Esophagus muscularis mucosa (tissue), 4 donors: ENCODE data around the gene TRIM15. TPM values are rescaled to one million over a fixed set of nuclear protein-coding genes. Genes with fewer than 3 reads are reported as not detected.
"Not testable (repeated sequence)": the region's sequence is repeated elsewhere in the genome, so short reads cannot be mapped to it uniquely, and the experiment has no call there.

Source experiments
- DNase-seq: peaks from one replicate; pipeline ENCODE4 v3.0.0-alpha.2; 2017; ENCODE audit errors: extremely low spot score
- H3K27ac ChIP-seq, 4 donors: fragments of 200-600 bp; sonication (generic); replicated peaks in 1 of 4; 1 replicate in 3 of 4; 2 replicates in 1 of 4; pipeline ENCODE4 v1.5.1; 2016 to 2019; ENCODE audit warnings: mild to moderate bottlenecking in 1 of 4
- H3K27me3 ChIP-seq, 4 donors: fragments of 200-600 bp; sonication (generic); one replicate each; pipeline versions ENCODE4 v1.5.1 to v1.6.0; 2016 to 2019
- H3K36me3 ChIP-seq, 4 donors: fragments of 200-600 bp; sonication (generic); one replicate each; pipeline ENCODE4 v1.5.1; 2016 to 2019
- H3K4me1 ChIP-seq, 4 donors: fragments of 200-600 bp; sonication (generic); one replicate each; pipeline ENCODE4 v1.5.1; 2016 to 2019
- H3K4me3 ChIP-seq, 4 donors: fragments of 200-600 bp; sonication (generic); 1 replicate in 2 of 4; 2 replicates in 2 of 4; pipeline ENCODE4 v1.5.1; 2016 to 2019; ENCODE audit warnings: mild to moderate bottlenecking in 4 of 4, moderate library complexity in 1 of 4
- H3K9me3 ChIP-seq, 4 donors: fragments of 200-600 bp; sonication (generic); 1 replicate in 3 of 4; 2 replicates in 1 of 4; pipeline ENCODE4 v1.5.1; 2016 to 2019
- EP300 ChIP-seq: sonication (generic); formaldehyde crosslinking; IDR thresholded peaks from one replicate; pipeline ENCODE4 v1.6.1; 2017; ENCODE audit warnings: antibody characterized with exemption
- POLR2A ChIP-seq: fragments of 450-650 bp; IDR thresholded peaks from one replicate; pipeline ENCODE4 v1.6.1; 2017; ENCODE audit warnings: antibody characterized with exemption, moderate library complexity, mild to moderate bottlenecking, low read depth
- POLR2AphosphoS5 ChIP-seq, 2 donors: sonication (generic); formaldehyde crosslinking; IDR thresholded peaks; one replicate each; pipeline ENCODE4 v1.6.1; 2017; ENCODE audit warnings: antibody characterized with exemption in 2 of 2
- WGBS: methylation state at CpG from one replicate; pipeline ENCODE4 v1.1.5; 2018; 5-methylcytosine and 5-hydroxymethylcytosine counted together
- intact Hi-C: fragments of 100-400 bp; cut with DNase I; formaldehyde crosslinking; loops from one replicate; pipeline ENCODE4 v1.15.1; 2023
- small RNA-seq, 3 donors: library from RNA; depleted of rRNA; stranded (forward); fragments of <200 nt; gene quantifications; one replicate each; pipeline ENCODE3, GENCODE V24; 2016
- total RNA-seq, 4 donors: library from RNA; depleted of rRNA; stranded (reverse); fragments of >200 nt; gene quantifications; one replicate each; pipeline versions ENCODE4 v1.1.0 to v1.2.1, GENCODE V29; 2016
- TF ChIP-seq, protein P1 (sequence below), 3 experiments: fragments of 200-600 bp in 2 of 3; fragments of 450-650 bp in 1 of 3; sonication (generic) in 2 of 3; IDR thresholded peaks; one replicate each; pipeline ENCODE4 v1.5.1; 2017 to 2019; ENCODE audit warnings: antibody characterized with exemption in 3 of 3, mild to moderate bottlenecking in 2 of 3, moderate library complexity in 1 of 3

The TRIM15 gene
- total RNA-seq, 4 donors from 2014 or later = 0.42 TPM; not detected in 3

DNA sequence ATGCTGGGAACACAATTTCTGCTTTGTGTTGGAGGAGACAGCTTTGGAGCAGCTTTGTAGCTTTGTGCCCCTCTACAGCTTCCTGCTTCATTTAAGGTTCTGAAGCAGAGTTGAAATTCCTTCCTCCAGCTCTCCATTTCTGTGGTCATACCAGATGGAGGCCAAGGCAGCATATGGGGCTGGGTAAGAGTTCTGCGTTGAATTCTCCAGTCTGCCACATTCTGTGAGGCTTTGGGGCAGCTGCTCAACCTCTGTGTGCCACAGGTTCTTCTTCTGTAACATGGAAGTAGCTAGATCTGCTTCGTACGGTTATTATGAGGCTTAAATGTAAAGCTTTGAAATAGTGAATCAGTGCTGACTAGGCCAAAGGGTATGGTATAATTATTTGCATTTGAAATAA lies 52.8 kb downstream of the TRIM15 start:
- WGBS = 74% methylated on average over 3 of the region's 3 CpGs
- intact Hi-C loops = loop anchor here (5.0 kb wide), 2 partner anchors 41 to 181 kb away; no protein-coding TSS in a partner anchor
- H3K27ac ChIP-seq = no peak overlapping the region
- peaks cover 22 to 34% (median 25%) of the 10 kb centered on the region in 4 donors for H3K4me1 ChIP-seq
- no peaks in the 10 kb centered on the region for H3K36me3 ChIP-seq
- TF ChIP-seq EP300 (no peak), POLR2A (no peak), POLR2AphosphoS5 (IDR thresholded peaks at IDR 0.05) (no peak)
- TF ChIP-seq, protein P1, sequence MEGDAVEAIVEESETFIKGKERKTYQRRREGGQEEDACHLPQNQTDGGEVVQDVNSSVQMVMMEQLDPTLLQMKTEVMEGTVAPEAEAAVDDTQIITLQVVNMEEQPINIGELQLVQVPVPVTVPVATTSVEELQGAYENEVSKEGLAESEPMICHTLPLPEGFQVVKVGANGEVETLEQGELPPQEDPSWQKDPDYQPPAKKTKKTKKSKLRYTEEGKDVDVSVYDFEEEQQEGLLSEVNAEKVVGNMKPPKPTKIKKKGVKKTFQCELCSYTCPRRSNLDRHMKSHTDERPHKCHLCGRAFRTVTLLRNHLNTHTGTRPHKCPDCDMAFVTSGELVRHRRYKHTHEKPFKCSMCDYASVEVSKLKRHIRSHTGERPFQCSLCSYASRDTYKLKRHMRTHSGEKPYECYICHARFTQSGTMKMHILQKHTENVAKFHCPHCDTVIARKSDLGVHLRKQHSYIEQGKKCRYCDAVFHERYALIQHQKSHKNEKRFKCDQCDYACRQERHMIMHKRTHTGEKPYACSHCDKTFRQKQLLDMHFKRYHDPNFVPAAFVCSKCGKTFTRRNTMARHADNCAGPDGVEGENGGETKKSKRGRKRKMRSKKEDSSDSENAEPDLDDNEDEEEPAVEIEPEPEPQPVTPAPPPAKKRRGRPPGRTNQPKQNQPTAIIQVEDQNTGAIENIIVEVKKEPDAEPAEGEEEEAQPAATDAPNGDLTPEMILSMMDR (IDR thresholded peaks at IDR 0.05) = no peak
- H3K9me3 ChIP-seq = no peaks in the 10 kb centered on the region
- no peak overlapping the region for H3K4me3 ChIP-seq
- no peak for DNase-seq
- H3K27me3 ChIP-seq = no peaks in the 10 kb centered on the region

DNA sequence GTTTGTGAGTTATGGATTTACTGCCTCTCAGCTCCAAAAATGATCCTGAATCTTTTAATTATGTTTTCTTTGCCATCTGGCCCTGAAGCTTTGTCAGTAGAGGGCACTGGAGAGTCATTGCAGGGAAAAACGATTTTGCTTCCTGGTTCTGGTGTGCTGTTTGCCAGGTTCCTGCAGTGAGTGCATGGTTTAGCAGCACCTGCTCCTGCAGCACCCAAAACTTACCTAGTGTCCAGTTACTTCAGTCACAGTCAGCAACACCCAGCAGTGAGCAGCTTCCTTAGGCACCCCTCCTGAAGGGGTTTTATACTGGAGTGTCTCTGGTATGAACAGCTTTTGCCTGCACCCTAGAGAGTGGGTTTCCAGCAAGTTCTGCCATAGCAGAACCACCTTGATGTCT lies 55.9 kb downstream of the TRIM15 start:
- H3K36me3 ChIP-seq = no peaks in the 10 kb centered on the region
- DNase-seq = no peak
- TF ChIP-seq POLR2A = no peak
- TF ChIP-seq, protein P1 (IDR thresholded peaks at IDR 0.05) = peak; percentile 72 to 87 (median 73)
- 0% methylated on average over 1 of the region's 1 CpG for WGBS
- peaks cover 7 to 15% (median 9%) of the 10 kb centered on the region in 4 donors for H3K4me1 ChIP-seq
- intact Hi-C loops = loop anchor here (5.0 kb wide), 2 partner anchors 38 to 178 kb away; no protein-coding TSS in a partner anchor
- no peaks in the 10 kb centered on the region for H3K27me3 ChIP-seq
- H3K9me3 ChIP-seq = no peaks in the 10 kb centered on the region
- H3K27ac ChIP-seq = no peak overlapping the region
- no peak overlapping the region for H3K4me3 ChIP-seq

- H3K27ac ChIP-seq, DNase-seq, H3K4me3 ChIP-seq, H3K4me1 ChIP-seq, H3K9me3 ChIP-seq, intact Hi-C loops, H3K36me3 ChIP-seq, H3K27me3 ChIP-seq: not testable (repeated sequence)
- 90% methylated on average over 6 of the region's 6 CpGs for WGBS
Measured at GRCh38 chr6:30221395-30221794, 58.0 kb downstream of the TRIM15 start.

DNA sequence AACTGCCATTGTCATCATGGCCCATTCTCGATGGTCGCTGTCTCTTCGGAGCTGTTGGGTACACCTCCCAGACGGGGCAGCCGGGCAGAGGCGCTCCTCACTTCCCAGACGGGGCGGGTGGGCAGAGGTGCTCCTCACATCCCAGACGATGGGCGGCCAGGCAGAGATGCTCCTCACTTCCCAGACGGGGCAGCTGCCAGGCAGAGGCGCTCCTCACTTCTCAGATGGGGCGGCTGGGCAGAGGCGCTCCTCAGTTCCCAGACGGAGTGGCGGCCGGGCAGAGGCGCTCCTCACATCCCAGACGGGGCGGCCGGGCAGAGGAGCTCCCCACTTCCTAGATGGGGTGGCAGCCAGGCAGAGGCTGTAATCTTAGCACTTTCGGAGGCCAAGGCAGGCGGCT lies 58.6 kb downstream of the TRIM15 start:
- H3K9me3 ChIP-seq, H3K4me1 ChIP-seq, H3K27me3 ChIP-seq, intact Hi-C loops, H3K4me3 ChIP-seq, H3K36me3 ChIP-seq, DNase-seq, H3K27ac ChIP-seq: not testable (repeated sequence)
- 89% methylated on average over 21 of the region's 23 CpGs for WGBS

Small RNAs within 50 kb of the gene (small RNA-seq; reads per million reads assigned to genes)
- 0 reads per million in 3 donors for gene RF00554

Other genes with a start within 250 kb of the TRIM15 start
- gene HLA-A, start 221.0 kb upstream of the TRIM15 start, total RNA-seq = 100 to 1,000 TPM; 243 to 610 (median 499) TPM
- gene POLR1H, start 102.3 kb upstream of the TRIM15 start, total RNA-seq = 10 to 100 TPM; 12.9 to 21.0 (median 17.4) TPM
- 10 to 100 TPM; 50.7 to 64.7 (median 60.2) TPM for gene PPP1R11, start 96.3 kb upstream of the TRIM15 start, total RNA-seq
- gene RNF39, start 87.8 kb upstream of the TRIM15 start, total RNA-seq = under 1 TPM in 1 of 4 donors, not detected in 3; 0.11 TPM
- gene TRIM31, start 50.5 kb upstream of the TRIM15 start, total RNA-seq = 1 to 10 TPM in 1 of 4 donors, not detected in 3; 1.3 TPM
- gene TRIM40, start 27.4 kb upstream of the TRIM15 start, total RNA-seq = not detected
- under 1 TPM in 3 of 4 donors, not detected in 1; 0.17 to 0.50 (median 0.42) TPM for gene TRIM10, start 2.3 kb upstream of the TRIM15 start, total RNA-seq
- gene TRIM26, start 49.9 kb downstream of the TRIM15 start, total RNA-seq = 10 to 100 TPM; 33.6 to 58.8 (median 46.3) TPM
- 10 to 100 TPM; 17.4 to 24.5 (median 20.9) TPM for gene TRIM39, start 163.4 kb downstream of the TRIM15 start, total RNA-seq
- 100 to 1,000 TPM in 2 of 4 donors, 10 to 100 TPM in 2; 78.1 to 149 (median 113) TPM for gene RPP21, start 181.6 kb downstream of the TRIM15 start, total RNA-seq